HCT116 (cell line): ENCODE data around the gene CKM.

ENCODE experiments used
- CTCF ChIP-seq, 3 experiments: fragments of 200-600 bp in 1 of 3; sonication (generic) in 1 of 3; IDR thresholded peaks in 2 of 3; conservative IDR thresholded peaks in 1 of 3; 2 replicates each; pipeline ENCODE4 v1.5.1; 2012 to 2017; ENCODE audit warnings: low read depth in 2 of 3, low read length in 2 of 3, antibody characterized with exemption in 1 of 3, borderline replicate concordance in 1 of 3, control low read depth in 1 of 3, mild to moderate bottlenecking in 1 of 3, mixed read lengths in 1 of 3, mixed run types in 1 of 3, moderate library complexity in 1 of 3; ENCODE audit not compliant: insufficient read depth in 1 of 3
- ELF1 ChIP-seq: IDR thresholded peaks from 2 replicates; pipeline ENCODE4 v1.6.1; 2012; ENCODE audit warnings: low read depth, borderline replicate concordance
- POLR2A ChIP-seq: IDR thresholded peaks from 2 replicates; pipeline ENCODE4 v1.7.0; 2011; ENCODE audit warnings: borderline replicate concordance; ENCODE audit not compliant: insufficient read depth, insufficient read length; ENCODE audit errors: extremely low read depth
- REST ChIP-seq: IDR thresholded peaks from 2 replicates; pipeline ENCODE4 v1.6.1; 2012; ENCODE audit warnings: low read depth
- SRF ChIP-seq: IDR thresholded peaks from 2 replicates; pipeline ENCODE4 v1.6.1; 2012; ENCODE audit warnings: low read depth
- ZBTB33 ChIP-seq: IDR thresholded peaks from 2 replicates; pipeline ENCODE4 v1.6.1; 2011; ENCODE audit warnings: mild to moderate bottlenecking, low read length, moderate library complexity; ENCODE audit not compliant: insufficient replicate concordance; ENCODE audit errors: extremely low read depth
- ZFX ChIP-seq: fragments of 450-650 bp; IDR thresholded peaks from 2 replicates; pipeline ENCODE4 v1.6.1; 2017

GRCh38 chr19:45368737-45369340, 46.2 kb upstream of the CKM start:
- TF ChIP-seq POLR2A = no peak
- no peak for TF ChIP-seq ZFX
- no peak for TF ChIP-seq ELF1
- no peak for TF ChIP-seq SRF
- no peak for TF ChIP-seq REST
- TF ChIP-seq ZBTB33 = no peak
- no peak for TF ChIP-seq CTCF (IDR thresholded peaks at IDR 0.05 in 2 of 3, conservative IDR thresholded peaks at IDR 0.05 in 1 of 3; ENCODE audit: borderline replicate concordance in 1 of 3, insufficient read depth in 1 of 3, low read depth in 2 of 3, low read length in 2 of 3)
